Esophagus (tissue), 2 donors: ENCODE results near the gene TRIM54. TPM values are rescaled to one million over a fixed set of nuclear protein-coding genes. Genes with fewer than 3 reads are reported as not detected.

Experiments used
- polyA plus RNA-seq, 2 donors: library from polyadenylated mRNA; stranded (reverse); fragments of 200-250 nt; gene quantifications; one replicate each; pipeline ENCODE4 v1.2.3, GENCODE V29; 2013
- donor health status: healthy with polysubstance abuse.
- donor health status: Bipolar disorder and iron deficiency.

Gene TRIM54
- polyA plus RNA-seq, 2 donors: 0.05 to 0.18 TPM

Other genes starting within 250 kb of the TRIM54 start
- 10 to 100 TPM; 29.0 to 35.2 TPM for gene TMEM214, start 249.5 kb upstream of the TRIM54 start, polyA plus RNA-seq
- 10 to 100 TPM in 1 of 2 donors, 1 to 10 TPM in 1; 7.6 to 10.6 TPM for gene AGBL5, start 230.8 kb upstream of the TRIM54 start, polyA plus RNA-seq
- 100 to 1,000 TPM; 203 to 358 TPM for gene OST4, start 210.8 kb upstream of the TRIM54 start, polyA plus RNA-seq
- gene EMILIN1, start 203.8 kb upstream of the TRIM54 start, polyA plus RNA-seq: 10 to 100 TPM; 10.7 to 12.1 TPM
- gene KHK, start 195.7 kb upstream of the TRIM54 start, polyA plus RNA-seq: 1 to 10 TPM; 2.2 to 3.3 TPM
- gene CGREF1, start 163.3 kb upstream of the TRIM54 start, polyA plus RNA-seq: 1 to 10 TPM; 2.4 to 3.4 TPM
- under 1 TPM; 0.08 to 0.31 TPM for gene ABHD1, start 158.6 kb upstream of the TRIM54 start, polyA plus RNA-seq
- gene PREB, start 147.8 kb upstream of the TRIM54 start, polyA plus RNA-seq: 10 to 100 TPM; 24.1 to 29.7 TPM
- not detected for gene PRR30, start 143.0 kb upstream of the TRIM54 start, polyA plus RNA-seq
- gene TCF23, start 133.4 kb upstream of the TRIM54 start, polyA plus RNA-seq: under 1 TPM in 1 of 2 donors, not detected in 1; 0.02 TPM
- gene ATRAID, start 70.4 kb upstream of the TRIM54 start, polyA plus RNA-seq: 10 to 100 TPM; 66.2 to 92.7 TPM
- 10 to 100 TPM; 11.4 to 13.5 TPM for gene SLC5A6, start 70.2 kb upstream of the TRIM54 start, polyA plus RNA-seq
- gene CAD, start 65.1 kb upstream of the TRIM54 start, polyA plus RNA-seq: 10 to 100 TPM; 16.8 to 18.3 TPM
- gene SLC30A3, start 19.4 kb upstream of the TRIM54 start, polyA plus RNA-seq: under 1 TPM; 0.08 to 0.09 TPM
- gene DNAJC5G, start 7.0 kb upstream of the TRIM54 start, polyA plus RNA-seq: under 1 TPM; 0.05 to 0.14 TPM
- 1 to 10 TPM in 1 of 2 donors, under 1 TPM in 1; 0.41 to 1.1 TPM for gene UCN, start 26.0 kb downstream of the TRIM54 start, polyA plus RNA-seq
- gene MPV17, start 40.7 kb downstream of the TRIM54 start, polyA plus RNA-seq: 10 to 100 TPM; 44.9 to 71.2 TPM
- 10 to 100 TPM; 41.5 to 43.8 TPM for gene GTF3C2, start 74.3 kb downstream of the TRIM54 start, polyA plus RNA-seq
- 10 to 100 TPM; 44.1 to 55.5 TPM for gene EIF2B4, start 87.9 kb downstream of the TRIM54 start, polyA plus RNA-seq
- gene SNX17, start 88.2 kb downstream of the TRIM54 start, polyA plus RNA-seq: 10 to 100 TPM; 36.9 to 61.7 TPM
- 10 to 100 TPM; 20.0 to 34.5 TPM for gene ZNF513, start 98.3 kb downstream of the TRIM54 start, polyA plus RNA-seq
- gene PPM1G, start 127.2 kb downstream of the TRIM54 start, polyA plus RNA-seq: 10 to 100 TPM; 40.3 to 65.0 TPM
- gene NRBP1, start 146.2 kb downstream of the TRIM54 start, polyA plus RNA-seq: 10 to 100 TPM; 51.9 to 95.7 TPM
- 10 to 100 TPM; 21.0 to 30.3 TPM for gene KRTCAP3, start 160.0 kb downstream of the TRIM54 start, polyA plus RNA-seq
- 10 to 100 TPM; 12.8 to 27.5 TPM for gene IFT172, start 207.3 kb downstream of the TRIM54 start, polyA plus RNA-seq
- 10 to 100 TPM; 22.2 to 34.0 TPM for gene FNDC4, start 212.8 kb downstream of the TRIM54 start, polyA plus RNA-seq
- 1 to 10 TPM; 2.1 to 4.0 TPM for gene GCKR, start 214.4 kb downstream of the TRIM54 start, polyA plus RNA-seq